CD4-positive, alpha-beta T cell (primary cell): ENCODE data around the gene MAST2. TPM values are rescaled to one million over a fixed set of nuclear protein-coding genes. Genes with fewer than 3 reads are reported as not detected.

Source experiments
- ATAC-seq: fragments of 200-7000 bp; cut with Tn5 transposase; one replicate; pipeline ENCODE4 v1.10.0; 2022; ENCODE audit warnings: mild to moderate bottlenecking; ENCODE audit not compliant: poor library complexity
- CTCF ChIA-PET: fragments of 350-600 bp; sonication (Branson Sonifier 250); formaldehyde crosslinking; loops from one replicate; lab custom pipeline; 2021; ENCODE audit warnings: antibody characterized with exemption, inconsistent platforms; lab: Charles Lee
- POLR2A ChIA-PET: fragments of 350-600 bp; sonication (Branson Sonifier 250); formaldehyde crosslinking; loops from one replicate; lab custom pipeline; 2021; ENCODE audit warnings: antibody characterized with exemption, inconsistent platforms; lab: Charles Lee
- DNase-seq, 14 experiments: peaks; one replicate each; pipeline ENCODE4 v3.0.0-alpha.2; 2013 to 2020; ENCODE audit warnings: mixed read lengths in 2 of 14
- H3K27ac ChIP-seq, 2 donors: one replicate each; pipeline versions ENCODE4 v1.5.1 to v1.7.0; 2013; ENCODE audit warnings: low read length in 2 of 2, low read depth in 1 of 2, mild to moderate bottlenecking in 1 of 2
- H3K27me3 ChIP-seq, 2 experiments: 1 replicate in 1 of 2; 2 replicates in 1 of 2; pipeline versions ENCODE4 v1.6.1 to v1.7.0; 2013; ENCODE audit warnings: low read length in 2 of 2, control low read depth in 1 of 2, mild to moderate bottlenecking in 1 of 2, moderate library complexity in 1 of 2; ENCODE audit not compliant: insufficient read depth in 2 of 2, control insufficient read depth in 1 of 2
- H3K36me3 ChIP-seq: one replicate; pipeline ENCODE4 v1.6.1; 2013; ENCODE audit warnings: low read length, control low read depth; ENCODE audit not compliant: insufficient read depth
- H3K4me1 ChIP-seq: one replicate; pipeline ENCODE4 v1.6.1; 2013; ENCODE audit warnings: low read length, control low read depth; ENCODE audit not compliant: insufficient read depth
- H3K4me3 ChIP-seq: one replicate; pipeline ENCODE4 v1.5.1; 2013; ENCODE audit warnings: mild to moderate bottlenecking, low read length, moderate library complexity
- H3K9me3 ChIP-seq, 2 experiments: 1 replicate in 1 of 2; 2 replicates in 1 of 2; pipeline versions ENCODE4 v1.6.1 to v1.7.0; 2013; ENCODE audit warnings: low read length in 2 of 2, mild to moderate bottlenecking in 2 of 2, control low read depth in 1 of 2, moderate library complexity in 1 of 2; ENCODE audit not compliant: control insufficient read depth in 1 of 2, insufficient read depth in 1 of 2
- H3K27ac Mint-ChIP-seq: one replicate; pipeline ENCODE4 v1.8.0; 2020; ENCODE audit warnings: mixed read lengths
- H3K27me3 Mint-ChIP-seq: one replicate; pipeline ENCODE4 v1.8.0; 2021; ENCODE audit warnings: mixed read lengths
- H3K36me3 Mint-ChIP-seq: one replicate; pipeline ENCODE4 v1.8.0; 2021; ENCODE audit warnings: low read depth, mixed read lengths
- H3K4me1 Mint-ChIP-seq: one replicate; pipeline ENCODE4 v1.8.0; 2021; ENCODE audit warnings: low read depth, mixed read lengths
- H3K4me3 Mint-ChIP-seq: one replicate; pipeline ENCODE4 v1.8.0; 2020; ENCODE audit warnings: mild to moderate bottlenecking, mixed read lengths
- H3K9me3 Mint-ChIP-seq: one replicate; pipeline ENCODE4 v1.8.0; 2020; ENCODE audit warnings: mixed read lengths
- intact Hi-C, 2 experiments: fragments of 100-400 bp; cut with DNase I in 1 of 2; cut with micrococcal nuclease in 1 of 2; formaldehyde crosslinking; loops; one replicate each; pipeline versions ENCODE4 v1.15.1 to v1.9.0; 2023 to 2025; cut with DNase I, micrococcal nuclease
- total RNA-seq, 174 experiments: library from RNA in 2 of 174; stranded (reverse) in 2 of 174; gene quantifications; one replicate each; pipeline ENCODE4 v1.2.3 and lab custom pipeline; 2021 to 2026
- TF ChIP-seq, protein P1 (sequence below): fragments of 200-600 bp; IDR thresholded peaks from one replicate; pipeline ENCODE4 v1.8.0; 2022; ENCODE audit warnings: antibody characterized with exemption, mild to moderate bottlenecking

MAST2 gene
- total RNA-seq, 2 experiments from 2014 or later = 5.7 to 6.5 TPM

DNA sequence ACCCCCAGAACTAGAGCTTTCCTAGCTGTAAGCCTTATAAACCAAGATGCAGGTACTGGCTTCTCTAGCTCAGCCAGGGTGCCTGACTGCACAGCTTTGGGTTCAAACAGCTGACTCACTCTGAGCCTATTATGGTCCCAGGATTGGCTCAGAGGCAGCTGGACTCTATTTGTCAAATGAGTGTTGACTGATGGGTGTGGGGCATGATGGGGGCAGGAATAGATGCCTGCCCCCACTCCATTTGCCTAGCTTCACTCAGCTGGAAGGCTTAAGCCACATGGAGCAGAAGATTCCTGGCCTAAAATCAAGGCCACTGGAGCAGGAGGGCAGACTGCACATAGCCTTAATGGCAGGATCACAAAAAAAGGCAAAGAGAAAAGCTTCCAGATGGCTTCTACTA is 238.6 kb downstream of the MAST2 start:
- no peak overlapping the region for H3K4me3 Mint-ChIP-seq
- H3K9me3 Mint-ChIP-seq = no peaks in the 10 kb centered on the region
- H3K27ac Mint-ChIP-seq = no peak overlapping the region
- Histone ChIP-seq H3K9me3 (no peaks in the 10 kb centered on the region), H3K27me3 (no peaks in the 10 kb centered on the region), H3K4me3 (no peak overlapping the region), H3K36me3 (no peaks in the 10 kb centered on the region), H3K4me1 (peaks cover 8% of the 10 kb centered on the region), H3K27ac (no peak overlapping the region)
- POLR2A ChIA-PET = no interaction called here
- H3K36me3 Mint-ChIP-seq = no peaks in the 10 kb centered on the region
- CTCF ChIA-PET = no interaction called here
- H3K27me3 Mint-ChIP-seq = peaks cover 5% of the 10 kb centered on the region
- no peaks in the 10 kb centered on the region for H3K4me1 Mint-ChIP-seq
- intact Hi-C loops = no loop called here
- TF ChIP-seq, protein P1, sequence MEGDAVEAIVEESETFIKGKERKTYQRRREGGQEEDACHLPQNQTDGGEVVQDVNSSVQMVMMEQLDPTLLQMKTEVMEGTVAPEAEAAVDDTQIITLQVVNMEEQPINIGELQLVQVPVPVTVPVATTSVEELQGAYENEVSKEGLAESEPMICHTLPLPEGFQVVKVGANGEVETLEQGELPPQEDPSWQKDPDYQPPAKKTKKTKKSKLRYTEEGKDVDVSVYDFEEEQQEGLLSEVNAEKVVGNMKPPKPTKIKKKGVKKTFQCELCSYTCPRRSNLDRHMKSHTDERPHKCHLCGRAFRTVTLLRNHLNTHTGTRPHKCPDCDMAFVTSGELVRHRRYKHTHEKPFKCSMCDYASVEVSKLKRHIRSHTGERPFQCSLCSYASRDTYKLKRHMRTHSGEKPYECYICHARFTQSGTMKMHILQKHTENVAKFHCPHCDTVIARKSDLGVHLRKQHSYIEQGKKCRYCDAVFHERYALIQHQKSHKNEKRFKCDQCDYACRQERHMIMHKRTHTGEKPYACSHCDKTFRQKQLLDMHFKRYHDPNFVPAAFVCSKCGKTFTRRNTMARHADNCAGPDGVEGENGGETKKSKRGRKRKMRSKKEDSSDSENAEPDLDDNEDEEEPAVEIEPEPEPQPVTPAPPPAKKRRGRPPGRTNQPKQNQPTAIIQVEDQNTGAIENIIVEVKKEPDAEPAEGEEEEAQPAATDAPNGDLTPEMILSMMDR = no peak
- DNase-seq (no peak), ATAC-seq (no peak)

DNA sequence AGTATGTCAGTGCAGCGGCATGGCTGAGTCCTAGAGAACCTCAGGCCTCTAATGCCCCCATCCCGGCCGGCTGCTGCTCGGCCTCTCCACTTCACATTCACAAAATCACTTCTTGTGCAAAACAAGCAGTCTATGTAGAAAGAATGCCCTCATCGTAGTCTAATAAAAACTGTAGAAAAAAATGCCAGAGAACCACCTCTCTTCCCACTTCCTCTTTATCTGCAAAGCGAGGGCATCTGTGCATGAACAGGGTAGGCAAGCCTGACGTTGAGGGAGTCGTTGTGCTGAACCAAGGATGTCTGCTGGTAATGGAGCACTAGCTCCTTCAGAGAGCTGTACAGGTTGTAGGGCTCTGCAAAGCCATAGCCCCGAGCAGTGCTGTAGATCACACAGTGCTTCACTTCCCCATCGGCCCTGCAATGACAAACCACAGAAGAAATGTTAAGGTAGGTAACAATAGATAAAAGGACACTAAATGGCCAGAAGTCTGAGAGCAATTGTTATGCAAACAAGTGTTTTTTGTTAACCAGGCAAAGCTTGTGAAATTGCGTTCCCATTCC is 240.1 kb downstream of the MAST2 start:
- Mint-ChIP-seq H3K4me3 (no peak overlapping the region), H3K9me3 (no peaks in the 10 kb centered on the region), H3K36me3 (no peaks in the 10 kb centered on the region), H3K4me1 (no peaks in the 10 kb centered on the region), H3K27me3 (peaks cover 5% of the 10 kb centered on the region), H3K27ac (no peak overlapping the region)
- H3K27me3 ChIP-seq = no peaks in the 10 kb centered on the region
- no peak for ATAC-seq
- ChIA-PET CTCF (no interaction called here), POLR2A (interaction anchor here (0.7 kb wide), 1 partner anchor 33 kb away, joined by 3 read pairs; no protein-coding TSS in a partner anchor)
- no peak overlapping the region for H3K4me3 ChIP-seq
- H3K9me3 ChIP-seq = no peaks in the 10 kb centered on the region
- no peak overlapping the region for H3K27ac ChIP-seq
- peak in 2 of 14 experiments; percentile 4 to 11 for DNase-seq
- intact Hi-C loops = no loop called here
- TF ChIP-seq, protein P1 = no peak
- H3K36me3 ChIP-seq = no peaks in the 10 kb centered on the region
- H3K4me1 ChIP-seq = peaks cover 5% of the 10 kb centered on the region

DNA sequence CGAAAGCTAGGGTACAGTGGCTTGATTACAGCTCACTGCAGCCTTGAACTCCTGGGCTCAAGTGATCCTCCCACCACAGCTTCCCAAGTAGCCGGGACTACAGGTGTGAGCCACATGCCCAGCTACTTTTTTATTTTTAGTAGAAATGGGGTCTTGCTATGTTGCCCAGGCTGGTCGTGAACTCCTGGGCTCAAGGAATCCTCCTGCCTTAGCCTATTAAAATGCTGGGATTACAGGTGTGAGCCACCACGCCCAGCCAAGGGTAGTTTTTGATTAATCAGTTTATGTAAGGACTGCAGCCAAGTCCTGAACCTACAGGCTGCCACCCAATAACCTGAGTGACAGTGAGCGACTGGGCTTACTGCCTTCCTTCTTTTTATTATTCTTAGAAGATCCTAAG is 240.7 kb downstream of the MAST2 start:
- H3K4me1 ChIP-seq = peaks cover 5% of the 10 kb centered on the region
- no peak overlapping the region for H3K27ac Mint-ChIP-seq
- no peaks in the 10 kb centered on the region for H3K9me3 Mint-ChIP-seq
- no peak overlapping the region for H3K4me3 ChIP-seq
- no peaks in the 10 kb centered on the region for H3K36me3 Mint-ChIP-seq
- CTCF ChIA-PET = no interaction called here
- no peak overlapping the region for H3K4me3 Mint-ChIP-seq
- ATAC-seq (no peak), DNase-seq (no peak)
- H3K27me3 Mint-ChIP-seq = peaks cover 5% of the 10 kb centered on the region
- H3K9me3 ChIP-seq = no peaks in the 10 kb centered on the region
- H3K27ac ChIP-seq = no peak overlapping the region
- no peaks in the 10 kb centered on the region for H3K27me3 ChIP-seq
- TF ChIP-seq, protein P1 = no peak
- POLR2A ChIA-PET = interaction anchor here (0.7 kb wide), 1 partner anchor 34 kb away, joined by 3 read pairs; no protein-coding TSS in a partner anchor
- no peaks in the 10 kb centered on the region for H3K36me3 ChIP-seq
- no peaks in the 10 kb centered on the region for H3K4me1 Mint-ChIP-seq
- intact Hi-C loops = no loop called here
